Measurements from ENCODE around the gene GIT2.

DNA sequence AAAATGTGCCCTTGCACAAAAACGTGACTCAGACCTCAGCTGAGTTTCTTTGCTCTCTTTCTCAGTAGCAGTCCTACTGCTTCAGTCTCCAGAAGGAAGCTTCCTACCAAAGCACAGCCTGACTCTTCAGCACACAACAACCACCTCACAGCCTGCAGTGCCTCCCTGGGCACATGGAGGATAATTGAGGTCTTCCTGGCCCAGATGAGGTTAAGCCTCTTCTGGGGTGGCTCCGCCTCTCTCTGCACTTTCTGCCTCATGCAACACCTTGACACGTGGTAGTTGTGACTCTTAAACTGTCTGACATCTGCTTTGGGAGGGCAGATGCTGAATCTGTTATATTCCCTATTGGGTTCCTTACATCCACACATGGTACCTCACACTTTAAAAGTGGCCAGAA is 33.8 kb downstream of the GIT2 start:
- no peak for TF ChIP-seq POLR2A (IDR thresholded peaks at IDR 0.05)
- TF ChIP-seq, protein P1, sequence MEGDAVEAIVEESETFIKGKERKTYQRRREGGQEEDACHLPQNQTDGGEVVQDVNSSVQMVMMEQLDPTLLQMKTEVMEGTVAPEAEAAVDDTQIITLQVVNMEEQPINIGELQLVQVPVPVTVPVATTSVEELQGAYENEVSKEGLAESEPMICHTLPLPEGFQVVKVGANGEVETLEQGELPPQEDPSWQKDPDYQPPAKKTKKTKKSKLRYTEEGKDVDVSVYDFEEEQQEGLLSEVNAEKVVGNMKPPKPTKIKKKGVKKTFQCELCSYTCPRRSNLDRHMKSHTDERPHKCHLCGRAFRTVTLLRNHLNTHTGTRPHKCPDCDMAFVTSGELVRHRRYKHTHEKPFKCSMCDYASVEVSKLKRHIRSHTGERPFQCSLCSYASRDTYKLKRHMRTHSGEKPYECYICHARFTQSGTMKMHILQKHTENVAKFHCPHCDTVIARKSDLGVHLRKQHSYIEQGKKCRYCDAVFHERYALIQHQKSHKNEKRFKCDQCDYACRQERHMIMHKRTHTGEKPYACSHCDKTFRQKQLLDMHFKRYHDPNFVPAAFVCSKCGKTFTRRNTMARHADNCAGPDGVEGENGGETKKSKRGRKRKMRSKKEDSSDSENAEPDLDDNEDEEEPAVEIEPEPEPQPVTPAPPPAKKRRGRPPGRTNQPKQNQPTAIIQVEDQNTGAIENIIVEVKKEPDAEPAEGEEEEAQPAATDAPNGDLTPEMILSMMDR (IDR thresholded peaks at IDR 0.05): no peak
- no peak for TF ChIP-seq POLR2AphosphoS5 (IDR thresholded peaks at IDR 0.05; ENCODE audit: insufficient read depth in 1 of 2, low read depth in 1 of 2)
